GM12872 (cell line): Measurements from ENCODE around the gene NDE1.

Source experiments
- TF ChIP-seq, protein P1 (sequence below): IDR thresholded peaks from 3 replicates; pipeline ENCODE4 v1.5.1; 2011; ENCODE audit warnings: low read depth, mild to moderate bottlenecking, low read length, moderate library complexity; ENCODE audit not compliant: insufficient read depth

Gene NDE1

DNA sequence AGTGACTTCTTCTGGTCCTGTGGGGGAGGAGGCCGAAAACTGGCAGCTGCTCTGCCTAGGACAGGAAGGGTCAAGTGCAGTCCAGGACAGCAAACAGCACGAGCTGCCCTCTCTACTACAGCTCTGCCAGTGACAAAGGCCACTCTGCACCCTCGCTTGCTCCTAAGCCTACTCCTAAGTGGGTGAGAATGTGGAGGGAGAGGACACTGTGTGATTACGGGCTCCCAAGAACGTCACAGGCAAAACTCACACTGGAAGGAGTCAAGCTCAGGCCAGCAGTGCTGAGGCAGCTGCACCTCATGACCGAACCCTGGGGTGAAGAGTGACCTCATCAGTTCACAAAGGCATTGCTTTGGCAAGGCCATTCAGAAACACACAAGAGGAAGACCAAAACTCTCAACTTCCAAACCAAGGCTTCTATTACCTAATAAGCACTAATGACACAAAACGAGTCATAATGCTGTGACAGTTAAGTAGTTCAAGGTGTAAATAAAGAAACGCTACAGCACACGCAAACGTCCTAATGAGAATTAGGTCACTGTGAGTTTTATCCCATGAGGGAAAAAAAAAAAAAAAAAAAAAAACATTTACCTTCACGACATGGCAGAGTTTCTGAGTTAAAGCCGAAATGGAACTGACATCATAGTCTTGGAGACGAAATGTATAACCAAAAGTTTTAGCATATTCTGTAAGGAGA, 42.2 kb upstream of the NDE1 start:
- TF ChIP-seq, protein P1, sequence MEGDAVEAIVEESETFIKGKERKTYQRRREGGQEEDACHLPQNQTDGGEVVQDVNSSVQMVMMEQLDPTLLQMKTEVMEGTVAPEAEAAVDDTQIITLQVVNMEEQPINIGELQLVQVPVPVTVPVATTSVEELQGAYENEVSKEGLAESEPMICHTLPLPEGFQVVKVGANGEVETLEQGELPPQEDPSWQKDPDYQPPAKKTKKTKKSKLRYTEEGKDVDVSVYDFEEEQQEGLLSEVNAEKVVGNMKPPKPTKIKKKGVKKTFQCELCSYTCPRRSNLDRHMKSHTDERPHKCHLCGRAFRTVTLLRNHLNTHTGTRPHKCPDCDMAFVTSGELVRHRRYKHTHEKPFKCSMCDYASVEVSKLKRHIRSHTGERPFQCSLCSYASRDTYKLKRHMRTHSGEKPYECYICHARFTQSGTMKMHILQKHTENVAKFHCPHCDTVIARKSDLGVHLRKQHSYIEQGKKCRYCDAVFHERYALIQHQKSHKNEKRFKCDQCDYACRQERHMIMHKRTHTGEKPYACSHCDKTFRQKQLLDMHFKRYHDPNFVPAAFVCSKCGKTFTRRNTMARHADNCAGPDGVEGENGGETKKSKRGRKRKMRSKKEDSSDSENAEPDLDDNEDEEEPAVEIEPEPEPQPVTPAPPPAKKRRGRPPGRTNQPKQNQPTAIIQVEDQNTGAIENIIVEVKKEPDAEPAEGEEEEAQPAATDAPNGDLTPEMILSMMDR: no peak

DNA sequence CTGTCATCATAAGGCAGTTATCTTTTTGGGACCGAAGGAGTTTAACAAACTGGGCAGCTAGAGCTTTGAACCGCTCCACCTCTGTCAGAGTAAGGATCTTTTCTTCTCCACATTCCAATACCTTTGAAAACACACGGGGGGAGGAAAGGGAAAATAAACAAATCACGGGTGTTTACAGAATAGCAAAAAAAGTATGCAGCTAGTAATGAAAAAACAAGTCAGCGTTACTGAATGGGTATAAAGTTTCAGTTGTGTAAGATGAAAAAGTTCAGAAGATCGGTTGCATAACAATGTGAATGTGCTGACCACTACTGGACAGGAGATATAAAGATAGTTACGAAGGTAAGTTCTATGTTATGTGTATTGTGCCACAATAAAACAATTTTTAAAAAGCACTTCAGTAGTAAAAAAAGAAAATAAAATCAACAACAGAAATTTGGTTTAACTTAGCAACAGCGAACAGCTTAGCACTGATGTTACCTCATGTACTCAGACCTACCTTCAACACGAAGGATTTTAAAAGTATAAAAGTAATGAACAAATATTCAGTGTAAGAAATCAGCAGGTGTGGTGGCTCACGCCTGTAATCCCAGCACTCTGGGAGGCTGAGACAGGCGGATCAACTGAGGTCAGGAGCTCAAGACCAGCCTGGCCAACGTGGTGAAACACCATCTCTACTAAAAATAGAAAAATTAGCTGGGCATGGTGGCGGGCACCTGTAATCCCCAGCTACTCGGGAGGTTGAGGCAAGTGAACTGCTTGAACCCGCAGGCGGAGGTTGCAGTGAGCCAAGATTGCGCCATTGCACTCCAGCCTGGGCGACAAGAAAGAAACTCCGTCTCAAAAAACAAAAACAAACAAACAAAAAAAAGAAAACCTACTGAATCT, 41.4 kb upstream of the NDE1 start:
- TF ChIP-seq, protein P1: no peak

DNA sequence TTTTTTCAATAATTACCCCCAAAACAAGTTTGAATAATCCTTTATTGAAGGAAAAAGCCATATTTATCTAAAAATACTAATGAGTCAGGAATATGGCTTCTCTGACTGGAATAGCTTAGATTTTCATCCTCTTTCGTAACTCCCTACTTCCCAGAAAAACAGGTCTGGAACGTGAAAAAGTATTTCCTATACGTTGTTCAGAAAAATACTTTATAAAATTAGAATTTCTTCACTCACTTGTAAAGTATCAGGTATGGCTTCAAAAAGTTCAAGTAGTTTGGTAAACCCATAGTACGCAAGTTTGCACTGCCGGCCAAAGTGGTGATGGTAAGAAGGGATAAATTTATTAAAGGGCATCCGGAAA, 40.8 kb upstream of the NDE1 start:
- TF ChIP-seq, protein P1: no peak

DNA sequence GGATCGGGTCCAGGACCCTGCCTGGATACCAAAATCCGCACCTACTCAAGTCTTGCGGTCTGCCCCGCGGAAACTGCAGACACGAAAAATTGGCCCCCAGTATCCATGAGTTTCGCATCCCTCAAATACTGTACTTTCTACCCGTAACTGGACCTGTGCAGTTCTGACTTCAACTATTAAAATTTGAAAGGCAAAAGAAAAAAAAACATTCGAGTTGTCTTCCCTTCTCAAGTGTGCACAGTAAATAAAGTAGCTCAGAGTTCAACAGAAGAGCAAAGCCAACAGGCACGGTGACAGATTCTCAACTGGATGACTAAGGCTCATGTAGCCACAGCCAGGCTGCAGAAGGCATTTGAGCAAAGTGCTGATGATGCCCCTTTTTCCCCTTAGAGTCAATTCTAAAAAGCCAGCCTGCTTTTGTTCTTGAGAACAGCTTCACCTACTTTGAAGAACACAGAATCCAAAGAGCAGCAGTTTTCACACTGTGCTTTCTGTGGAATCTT, 39.6 kb upstream of the NDE1 start:
- TF ChIP-seq, protein P1: no peak

DNA sequence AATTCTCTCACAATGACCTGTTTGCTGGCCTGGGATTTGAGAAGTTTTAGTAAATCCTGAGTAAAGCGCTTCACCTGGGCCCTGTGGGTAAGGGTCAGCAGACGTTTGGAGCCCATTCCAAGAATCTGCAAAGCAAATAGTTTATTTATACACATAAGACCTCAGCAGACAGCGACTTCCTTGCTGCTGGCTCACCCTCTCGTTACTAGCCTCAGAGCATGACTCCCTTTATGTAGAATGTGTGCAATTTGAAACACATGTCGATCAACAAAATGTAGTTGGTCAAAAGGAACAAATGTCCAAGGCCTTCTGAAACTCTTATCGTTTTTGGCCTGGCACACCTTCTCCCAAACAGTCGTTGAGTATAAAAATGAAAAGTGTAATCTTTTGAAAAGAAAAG, 38.4 kb upstream of the NDE1 start:
- TF ChIP-seq, protein P1: no peak

DNA sequence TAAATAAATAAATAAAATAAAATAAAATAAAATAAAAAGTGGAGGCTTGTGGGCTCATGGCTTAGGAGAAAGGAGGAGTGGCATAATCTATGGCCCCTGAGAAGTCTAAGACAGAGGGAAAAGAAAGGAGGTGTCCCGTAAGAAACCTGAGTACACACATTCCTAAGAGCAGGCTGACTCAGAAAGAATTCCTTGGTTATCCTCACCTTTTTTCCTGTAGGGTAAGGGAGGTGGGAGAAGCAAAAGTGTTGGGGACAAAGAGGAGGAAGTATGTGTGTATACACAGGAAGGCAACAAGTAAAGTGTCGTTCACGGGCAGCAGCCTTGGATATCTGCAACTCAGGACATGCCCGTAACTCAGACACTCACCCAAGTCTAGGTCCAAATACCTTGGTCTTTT, 36.4 kb upstream of the NDE1 start:
- TF ChIP-seq, protein P1: no peak

DNA sequence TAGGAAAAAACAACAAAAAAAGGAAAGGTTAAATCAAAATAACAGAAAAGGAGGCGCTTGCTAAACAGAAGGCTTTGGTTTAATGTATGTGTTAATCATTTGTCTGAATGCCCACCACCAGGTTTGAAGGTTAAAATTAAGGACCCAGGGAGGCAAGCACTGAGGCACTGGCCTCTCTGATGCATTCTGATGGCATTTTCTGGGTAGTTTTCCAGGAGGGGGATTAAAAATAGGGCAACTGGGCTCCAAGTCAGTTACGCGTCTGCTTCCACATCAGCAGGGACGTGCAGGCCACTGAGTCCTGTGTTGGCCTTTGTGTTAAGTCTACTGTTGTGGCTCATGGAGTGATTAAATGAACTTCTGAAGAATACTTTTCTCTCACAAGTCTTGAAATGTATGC, 34.0 kb upstream of the NDE1 start:
- TF ChIP-seq, protein P1: no peak
